Coronary artery (tissue), 2 donors: ENCODE measurements around the gene TAF4B.
"Not testable (repeated sequence)": the region's sequence is repeated elsewhere in the genome, so short reads cannot be mapped to it uniquely, and the experiment has no call there.

Source experiments
- DNase-seq: peaks from one replicate; pipeline ENCODE4 v3.0.0-alpha.2; 2017; ENCODE audit warnings: low spot score
- H3K27ac ChIP-seq, 2 donors: fragments of 200-600 bp; sonication (generic); one replicate each; pipeline ENCODE4 v1.5.1; 2016 to 2019
- H3K4me3 ChIP-seq: fragments of 200-600 bp; sonication (generic); 2 replicates; pipeline ENCODE4 v1.5.1; 2016; ENCODE audit warnings: mild to moderate bottlenecking, moderate library complexity
- TF ChIP-seq, protein P1 (sequence below): fragments of 200-600 bp; sonication (generic); IDR thresholded peaks from one replicate; pipeline ENCODE4 v1.5.1; 2019; ENCODE audit warnings: antibody characterized with exemption

The TAF4B gene

DNA sequence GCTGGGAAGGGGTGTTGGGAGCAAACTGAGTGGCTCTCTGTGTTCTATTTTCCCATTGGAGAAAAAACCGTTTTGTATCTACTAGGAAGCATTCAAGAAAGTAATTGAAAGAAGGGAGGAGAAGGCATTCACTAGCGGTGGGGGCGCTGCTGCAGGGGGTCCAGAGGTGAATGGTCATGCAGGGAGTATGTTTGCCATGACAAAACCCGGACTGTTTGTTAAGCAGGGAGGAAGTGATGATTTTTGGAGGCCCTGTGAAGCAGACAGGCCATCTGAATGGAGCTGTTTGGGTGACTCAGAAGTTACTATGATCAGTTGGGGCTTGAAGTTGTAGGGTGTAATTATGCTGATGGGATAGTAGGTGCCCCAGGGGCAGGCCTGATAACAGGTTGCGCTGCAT is 7.0 kb downstream of the TAF4B start:
- TF ChIP-seq, protein P1, sequence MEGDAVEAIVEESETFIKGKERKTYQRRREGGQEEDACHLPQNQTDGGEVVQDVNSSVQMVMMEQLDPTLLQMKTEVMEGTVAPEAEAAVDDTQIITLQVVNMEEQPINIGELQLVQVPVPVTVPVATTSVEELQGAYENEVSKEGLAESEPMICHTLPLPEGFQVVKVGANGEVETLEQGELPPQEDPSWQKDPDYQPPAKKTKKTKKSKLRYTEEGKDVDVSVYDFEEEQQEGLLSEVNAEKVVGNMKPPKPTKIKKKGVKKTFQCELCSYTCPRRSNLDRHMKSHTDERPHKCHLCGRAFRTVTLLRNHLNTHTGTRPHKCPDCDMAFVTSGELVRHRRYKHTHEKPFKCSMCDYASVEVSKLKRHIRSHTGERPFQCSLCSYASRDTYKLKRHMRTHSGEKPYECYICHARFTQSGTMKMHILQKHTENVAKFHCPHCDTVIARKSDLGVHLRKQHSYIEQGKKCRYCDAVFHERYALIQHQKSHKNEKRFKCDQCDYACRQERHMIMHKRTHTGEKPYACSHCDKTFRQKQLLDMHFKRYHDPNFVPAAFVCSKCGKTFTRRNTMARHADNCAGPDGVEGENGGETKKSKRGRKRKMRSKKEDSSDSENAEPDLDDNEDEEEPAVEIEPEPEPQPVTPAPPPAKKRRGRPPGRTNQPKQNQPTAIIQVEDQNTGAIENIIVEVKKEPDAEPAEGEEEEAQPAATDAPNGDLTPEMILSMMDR, result no peak
- H3K4me3 ChIP-seq, result no peak overlapping the region
- no peak overlapping the region for H3K27ac ChIP-seq
- DNase-seq, result no peak

DNA sequence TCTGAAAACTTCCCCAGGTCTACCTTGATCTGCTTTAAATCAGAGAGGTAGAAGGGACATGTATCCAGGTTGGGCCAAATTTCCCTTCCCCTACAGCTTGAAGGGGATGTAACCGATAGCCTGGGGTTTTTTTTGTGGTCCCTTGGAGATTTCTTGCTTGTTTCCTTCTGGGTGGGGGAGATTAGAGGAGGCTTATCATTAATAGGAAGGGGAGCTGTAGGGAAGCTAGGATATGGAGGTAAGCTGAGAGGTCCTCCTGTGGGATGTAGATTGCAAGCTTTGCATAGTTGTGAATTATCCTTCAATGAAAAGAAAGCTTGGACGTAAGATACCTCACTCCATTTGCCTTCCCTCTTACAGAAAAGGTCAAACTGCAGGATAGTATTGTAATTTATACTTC is 11.1 kb downstream of the TAF4B start:
- not testable (repeated sequence) for H3K27ac ChIP-seq, H3K4me3 ChIP-seq, DNase-seq

DNA sequence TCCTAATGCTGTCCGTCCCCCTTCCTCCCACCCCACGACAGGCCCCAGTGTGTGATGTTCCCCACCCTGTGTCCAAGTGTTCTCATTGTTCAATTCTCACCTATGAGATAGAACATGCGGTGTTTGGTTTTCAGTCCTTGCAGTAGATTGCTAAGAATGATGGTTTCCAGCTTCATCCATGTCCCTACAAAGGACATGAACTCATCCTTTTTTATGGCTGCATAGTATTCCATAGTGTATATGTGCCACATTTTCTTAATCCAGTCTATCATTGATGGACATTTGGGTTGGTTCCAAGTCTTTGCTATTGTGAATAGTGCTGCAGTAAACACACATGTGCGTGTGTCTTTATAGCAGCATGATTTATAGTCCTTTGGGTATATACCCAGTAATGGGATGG is 12.5 kb downstream of the TAF4B start:
- not testable (repeated sequence) for DNase-seq, H3K4me3 ChIP-seq, H3K27ac ChIP-seq

DNA sequence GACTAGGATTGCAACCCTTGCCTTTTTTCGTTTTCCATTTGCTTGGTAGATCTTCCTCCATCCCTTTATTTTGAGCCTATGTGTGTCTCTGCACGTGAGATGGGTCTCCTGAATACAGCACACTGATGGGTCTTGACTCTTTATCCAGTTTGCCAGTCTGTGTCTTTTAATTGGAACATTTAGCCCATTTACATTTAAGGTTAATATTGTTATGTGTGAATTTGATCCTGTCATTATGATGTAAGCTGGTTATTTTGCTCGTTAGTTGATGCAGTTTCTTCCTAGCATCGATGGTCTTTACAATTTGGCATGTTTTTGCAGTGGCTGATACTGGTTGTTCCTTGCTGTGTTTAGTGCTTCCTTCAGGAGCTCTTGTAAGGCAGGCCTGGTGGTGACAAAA is 16.1 kb downstream of the TAF4B start:
- H3K27ac ChIP-seq, DNase-seq, H3K4me3 ChIP-seq: not testable (repeated sequence)

DNA sequence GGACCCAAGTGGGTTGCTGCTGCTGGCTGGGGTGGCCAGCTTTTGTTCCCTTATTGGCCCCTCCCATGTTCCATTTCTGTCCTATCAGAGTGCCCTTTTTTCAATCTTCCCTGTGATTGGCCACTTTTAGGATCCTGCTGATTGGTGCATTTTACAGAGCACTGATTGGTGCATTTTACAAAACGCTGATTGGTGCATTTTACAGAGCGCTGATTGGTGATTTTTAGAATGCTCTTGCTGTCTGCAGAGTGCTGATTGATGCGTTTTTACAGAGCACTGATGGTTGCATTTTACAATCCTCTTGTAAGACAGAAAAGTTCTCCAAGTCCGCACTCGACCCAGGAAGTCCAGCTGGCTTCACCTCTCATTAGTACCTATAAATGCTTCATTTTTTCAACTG is 19.2 kb downstream of the TAF4B start:
- not testable (repeated sequence) for DNase-seq, H3K4me3 ChIP-seq, H3K27ac ChIP-seq

DNA sequence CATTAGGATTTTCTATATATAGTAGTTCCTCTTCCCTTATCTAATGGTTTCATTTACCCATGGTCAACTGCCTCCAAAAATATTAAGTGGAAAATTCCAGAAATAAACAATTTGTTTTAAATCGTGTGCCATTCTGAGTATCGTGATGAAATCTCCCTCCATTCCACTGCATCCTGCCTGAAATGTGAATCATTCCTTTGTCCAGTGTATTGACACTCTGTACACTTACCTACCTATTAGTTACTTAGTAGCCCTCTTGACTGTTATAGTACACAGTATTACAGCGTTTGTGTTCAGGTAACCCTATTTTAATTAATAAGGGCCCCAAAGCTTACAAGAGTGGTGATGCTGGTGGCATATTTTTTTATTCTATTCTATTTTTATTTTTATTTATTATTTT is 26.2 kb downstream of the TAF4B start:
- TF ChIP-seq, protein P1, result no peak
- H3K4me3 ChIP-seq, result no peak overlapping the region
- no peak overlapping the region for H3K27ac ChIP-seq
- no peak for DNase-seq

DNA sequence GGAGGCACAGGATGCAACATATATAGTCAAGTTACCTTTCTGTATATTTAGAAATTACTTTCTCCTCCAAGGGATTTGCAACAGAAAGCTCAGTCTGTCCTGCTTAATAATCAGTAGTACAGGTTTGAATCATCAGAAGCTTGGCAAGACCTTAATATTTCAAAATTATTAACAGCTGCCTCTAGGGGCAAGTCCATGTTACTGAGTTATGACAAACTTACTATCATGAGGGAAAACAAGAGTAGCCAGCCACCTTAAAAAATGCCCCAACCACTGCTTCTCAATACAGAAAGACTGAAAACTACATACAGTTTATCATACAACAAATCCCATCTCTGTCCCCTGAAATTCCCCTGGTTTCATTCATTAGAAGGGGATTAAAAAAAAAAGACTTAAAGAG is 28.6 kb downstream of the TAF4B start:
- not testable (repeated sequence) for DNase-seq, H3K4me3 ChIP-seq, H3K27ac ChIP-seq

DNA sequence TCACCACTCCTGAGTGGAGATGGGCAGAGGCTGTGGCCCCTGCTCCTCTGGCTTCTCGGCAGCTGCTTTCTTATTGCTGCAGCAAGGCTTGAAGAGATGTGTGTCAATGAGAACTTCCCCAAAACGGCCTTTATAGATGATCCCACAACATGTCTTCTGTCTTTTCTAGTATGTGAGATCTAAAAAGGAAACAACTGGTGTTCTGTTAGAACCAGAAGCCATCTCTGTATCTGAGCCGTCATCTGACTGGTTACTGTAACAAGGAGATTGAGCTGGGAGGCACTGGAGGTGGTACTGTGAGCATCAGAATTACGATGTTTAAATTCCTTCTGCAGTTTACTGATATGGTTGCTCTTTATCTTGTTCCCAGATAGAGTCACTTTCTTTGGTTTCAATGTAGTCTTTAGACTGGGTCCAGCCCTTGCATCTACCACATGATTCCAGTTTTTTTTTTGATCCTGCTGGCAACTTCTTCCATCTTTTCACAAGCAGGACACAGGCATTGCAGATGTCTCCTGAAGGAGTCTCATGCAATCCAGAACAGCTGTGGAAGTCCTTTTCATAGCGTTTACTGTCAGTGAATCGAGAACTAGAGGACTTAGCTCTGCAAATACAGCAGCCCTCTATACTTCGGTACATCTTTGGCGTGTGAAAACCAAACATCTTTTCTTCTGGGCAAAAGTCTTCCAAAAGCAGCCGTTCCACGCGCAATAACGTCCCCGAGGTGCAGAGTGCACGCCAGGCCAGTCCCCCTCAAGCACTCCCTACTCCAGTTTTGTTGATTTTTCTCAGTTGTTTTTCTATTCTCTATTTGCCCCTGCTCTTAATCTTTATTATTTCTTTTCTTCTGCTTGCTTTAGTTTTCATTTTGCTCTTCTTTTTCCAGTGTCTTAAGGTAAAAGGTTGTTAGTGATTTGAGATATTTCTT is 29.7 kb downstream of the TAF4B start:
- Histone ChIP-seq H3K27ac (no peak overlapping the region), H3K4me3 (no peak overlapping the region)
- TF ChIP-seq, protein P1, result no peak
- DNase-seq, result no peak

DNA sequence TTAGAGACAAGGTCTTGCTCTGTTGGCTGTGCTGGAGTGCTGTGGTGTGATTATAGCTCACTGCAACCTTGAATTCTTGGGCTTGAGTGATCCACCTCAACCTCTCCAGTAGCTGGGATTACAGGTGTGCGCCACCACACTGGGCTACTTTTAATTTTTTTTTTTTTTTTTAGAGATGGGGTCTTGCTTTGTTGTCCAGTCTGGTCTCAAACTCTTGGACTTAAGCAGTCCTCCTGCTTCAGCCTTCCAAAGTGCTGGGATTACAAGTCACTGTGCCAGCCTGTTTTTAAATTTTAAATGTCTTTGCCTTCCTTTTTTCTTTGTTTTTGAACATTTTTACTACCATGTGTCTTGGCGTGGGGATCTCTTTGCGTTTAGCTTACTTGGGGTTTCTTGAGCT is 32.5 kb downstream of the TAF4B start:
- TF ChIP-seq, protein P1, result no peak
- Histone ChIP-seq H3K4me3 (no peak overlapping the region), H3K27ac (no peak overlapping the region)
- DNase-seq, result no peak

DNA sequence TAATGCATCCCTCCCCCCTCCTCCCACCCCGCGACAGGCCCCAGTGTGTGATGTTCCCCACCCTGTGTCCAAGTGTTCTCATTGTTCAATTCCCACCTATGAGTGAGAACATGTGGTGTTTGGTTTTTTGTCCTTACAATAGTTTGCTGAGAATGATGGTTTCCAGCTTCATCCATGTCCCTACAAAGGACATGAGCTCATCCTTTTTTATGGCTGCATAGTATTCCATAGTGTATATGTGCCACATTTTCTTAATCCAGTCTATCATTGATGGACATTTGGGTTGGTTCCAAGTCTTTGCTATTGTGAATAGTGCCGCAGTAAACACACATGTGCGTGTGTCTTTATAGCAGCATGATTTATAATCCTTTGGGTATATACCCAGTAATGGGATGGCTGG is 33.2 kb downstream of the TAF4B start:
- not testable (repeated sequence) for H3K27ac ChIP-seq, DNase-seq, H3K4me3 ChIP-seq
